Activated CD8-positive, alpha-beta T cell treated with anti-CD3 and anti-CD28 coated beads for 36 hours (primary cell): ENCODE measurements around the gene COG2. TPM values are rescaled to one million over a fixed set of nuclear protein-coding genes. Genes with fewer than 3 reads are reported as not detected.
"Not testable (repeated sequence)": the region's sequence is repeated elsewhere in the genome, so short reads cannot be mapped to it uniquely, and the experiment has no call there.

Source experiments
- ATAC-seq: fragments of 200-7000 bp; cut with Tn5 transposase; one replicate; pipeline ENCODE4 v1.10.0; 2021; ENCODE audit warnings: mild to moderate bottlenecking, moderate library complexity
- CTCF ChIA-PET: fragments of 350-600 bp; sonication (Branson Sonifier 250); formaldehyde crosslinking; loops from one replicate; lab custom pipeline; 2021; ENCODE audit warnings: antibody characterized with exemption; lab: Charles Lee
- POLR2A ChIA-PET: fragments of 350-600 bp; sonication (Branson Sonifier 250); formaldehyde crosslinking; loops from one replicate; lab custom pipeline; 2021; ENCODE audit warnings: antibody characterized with exemption; lab: Charles Lee
- DNase-seq: peaks from one replicate; pipeline ENCODE4 v3.0.0-alpha.2; 2020
- H3K27ac Mint-ChIP-seq: one replicate; pipeline ENCODE4 v1.8.0; 2021; ENCODE audit warnings: mild to moderate bottlenecking, mixed read lengths
- H3K27me3 Mint-ChIP-seq: one replicate; pipeline ENCODE4 v1.8.0; 2021; ENCODE audit warnings: mixed read lengths
- H3K36me3 Mint-ChIP-seq: one replicate; pipeline ENCODE4 v1.8.0; 2021; ENCODE audit warnings: low read depth, mixed read lengths
- H3K4me1 Mint-ChIP-seq: one replicate; pipeline ENCODE4 v1.8.0; 2021; ENCODE audit warnings: low read depth, mixed read lengths
- H3K4me3 Mint-ChIP-seq: one replicate; pipeline ENCODE4 v1.8.0; 2021; ENCODE audit warnings: mild to moderate bottlenecking, moderate library complexity, mixed read lengths
- H3K9me3 Mint-ChIP-seq: one replicate; pipeline ENCODE4 v1.8.0; 2021; ENCODE audit warnings: mixed read lengths
- intact Hi-C: fragments of 100-400 bp; cut with micrococcal nuclease; formaldehyde crosslinking; loops from one replicate; pipeline ENCODE4 v1.10.0; 2022
- total RNA-seq, 2 experiments: library from RNA; stranded (reverse); gene quantifications; one replicate each; pipeline ENCODE4 v1.2.3, GENCODE V29; 2021
- TF ChIP-seq, protein P1 (sequence below): fragments of 200-600 bp; IDR thresholded peaks from one replicate; pipeline ENCODE4 v1.8.0; 2022; ENCODE audit warnings: antibody characterized with exemption, mild to moderate bottlenecking

COG2 gene
- total RNA-seq, 2 experiments from 2014 or later = 26.1 to 27.6 TPM

DNA sequence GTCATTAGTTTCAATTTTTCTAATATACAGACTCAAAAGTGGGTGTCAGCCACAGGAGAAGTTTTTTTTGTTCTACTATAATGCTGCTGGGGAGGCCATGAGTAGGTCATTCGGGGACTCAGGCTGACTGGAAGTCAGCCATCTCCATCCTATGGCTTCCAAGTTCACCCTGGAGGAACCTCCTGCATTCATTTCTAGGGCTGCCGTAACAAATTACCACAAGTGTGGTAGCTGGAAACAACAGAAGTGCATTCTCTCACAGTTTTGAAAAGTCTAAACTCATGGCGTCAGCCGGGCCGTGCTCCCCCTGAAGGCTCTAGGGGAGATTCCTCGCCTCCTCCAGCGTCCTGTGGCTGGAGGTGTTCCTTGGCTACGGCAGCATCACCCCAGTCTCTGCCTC, 53.9 kb downstream of the COG2 start:
- Mint-ChIP-seq H3K27me3 (no peaks in the 10 kb centered on the region), H3K36me3 (peaks cover 17% of the 10 kb centered on the region), H3K4me3 (no peak overlapping the region), H3K27ac (no peak overlapping the region), H3K9me3 (no peaks in the 10 kb centered on the region), H3K4me1 (no peaks in the 10 kb centered on the region)
- CTCF ChIA-PET = interaction anchor here (2.1 kb wide), 1 partner anchor 54 kb away, joined by 4 read pairs; the partner anchor contains the start of gene COG2
- POLR2A ChIA-PET = no interaction called here
- intact Hi-C loops = no loop called here
- ATAC-seq = no peak
- no peak for DNase-seq
- TF ChIP-seq, protein P1, sequence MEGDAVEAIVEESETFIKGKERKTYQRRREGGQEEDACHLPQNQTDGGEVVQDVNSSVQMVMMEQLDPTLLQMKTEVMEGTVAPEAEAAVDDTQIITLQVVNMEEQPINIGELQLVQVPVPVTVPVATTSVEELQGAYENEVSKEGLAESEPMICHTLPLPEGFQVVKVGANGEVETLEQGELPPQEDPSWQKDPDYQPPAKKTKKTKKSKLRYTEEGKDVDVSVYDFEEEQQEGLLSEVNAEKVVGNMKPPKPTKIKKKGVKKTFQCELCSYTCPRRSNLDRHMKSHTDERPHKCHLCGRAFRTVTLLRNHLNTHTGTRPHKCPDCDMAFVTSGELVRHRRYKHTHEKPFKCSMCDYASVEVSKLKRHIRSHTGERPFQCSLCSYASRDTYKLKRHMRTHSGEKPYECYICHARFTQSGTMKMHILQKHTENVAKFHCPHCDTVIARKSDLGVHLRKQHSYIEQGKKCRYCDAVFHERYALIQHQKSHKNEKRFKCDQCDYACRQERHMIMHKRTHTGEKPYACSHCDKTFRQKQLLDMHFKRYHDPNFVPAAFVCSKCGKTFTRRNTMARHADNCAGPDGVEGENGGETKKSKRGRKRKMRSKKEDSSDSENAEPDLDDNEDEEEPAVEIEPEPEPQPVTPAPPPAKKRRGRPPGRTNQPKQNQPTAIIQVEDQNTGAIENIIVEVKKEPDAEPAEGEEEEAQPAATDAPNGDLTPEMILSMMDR = no peak

DNA sequence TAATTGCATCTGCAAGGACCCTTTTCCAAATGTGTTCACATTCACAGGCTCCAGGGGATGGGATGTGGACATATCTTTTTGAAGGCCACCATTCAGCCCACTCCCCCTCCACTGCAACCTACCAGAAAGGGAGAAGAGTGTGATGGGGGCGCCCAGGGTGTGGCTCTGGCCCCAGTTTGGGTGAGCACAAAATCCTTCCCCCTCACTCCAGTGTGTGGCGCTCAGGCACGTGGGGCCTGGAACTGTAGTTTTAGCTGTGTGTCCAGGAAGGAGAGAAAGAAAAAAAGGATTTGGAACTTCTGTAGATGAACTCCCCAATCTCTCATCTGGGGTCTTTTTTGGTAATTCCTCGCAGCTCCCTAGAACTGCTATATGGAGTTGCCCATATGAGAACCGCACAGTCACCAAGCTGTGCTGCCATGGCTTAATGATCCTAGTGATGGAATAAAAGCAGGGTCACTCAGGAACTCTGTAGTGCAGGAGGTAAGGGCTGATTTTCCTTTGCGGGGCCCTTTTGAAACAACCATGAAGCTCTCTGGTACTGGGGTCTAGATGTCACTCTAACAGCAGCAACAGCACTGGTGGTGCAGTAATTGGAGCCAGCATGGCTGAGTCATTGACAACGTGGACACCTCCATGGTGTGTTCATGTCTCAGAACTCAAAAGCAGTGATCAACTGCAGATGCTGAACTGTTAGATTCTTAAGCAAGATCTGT, 54.6 kb downstream of the COG2 start:
- no peak overlapping the region for H3K27ac Mint-ChIP-seq

DNA sequence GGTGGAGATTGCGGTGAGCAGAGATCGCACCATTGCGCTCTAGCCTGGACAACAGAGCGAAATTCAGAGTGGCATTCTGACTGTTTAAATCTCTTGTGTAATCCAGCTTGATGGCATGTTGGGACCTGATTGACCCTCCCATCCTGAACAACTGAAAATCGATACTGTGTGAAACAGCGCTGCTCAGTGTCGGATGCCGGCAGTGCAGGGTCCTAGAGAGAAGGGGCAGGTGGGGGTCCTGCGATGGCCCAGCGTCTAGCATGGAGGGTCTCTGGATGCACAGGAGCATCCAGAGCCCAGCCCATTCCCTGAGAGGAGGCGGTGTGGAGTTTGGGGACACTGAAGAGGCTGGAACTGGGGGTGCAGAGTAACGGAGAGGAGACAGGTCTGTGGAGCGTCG, 55.8 kb downstream of the COG2 start:
- Mint-ChIP-seq H3K27ac (no peak overlapping the region), H3K4me3 (no peak overlapping the region), H3K36me3 (peaks cover 5% of the 10 kb centered on the region), H3K4me1 (no peaks in the 10 kb centered on the region), H3K9me3 (no peaks in the 10 kb centered on the region), H3K27me3 (no peaks in the 10 kb centered on the region)
- TF ChIP-seq, protein P1 = no peak
- ATAC-seq (no peak), DNase-seq (no peak)
- POLR2A ChIA-PET = no interaction called here
- intact Hi-C loops = no loop called here
- CTCF ChIA-PET = no interaction called here

More for the DNA sequence above, 54.6 kb downstream of the COG2 start:
- TF ChIP-seq, protein P1 = no peak
- CTCF ChIA-PET = interaction anchor here (2.1 kb wide), 1 partner anchor 55 kb away, joined by 4 read pairs; the partner anchor contains the start of gene COG2
- H3K9me3 Mint-ChIP-seq = no peaks in the 10 kb centered on the region
- intact Hi-C loops = no loop called here
- DNase-seq (no peak), ATAC-seq (no peak)
- H3K27me3 Mint-ChIP-seq = no peaks in the 10 kb centered on the region
- POLR2A ChIA-PET = no interaction called here
- H3K4me3 Mint-ChIP-seq = no peak overlapping the region
- H3K36me3 Mint-ChIP-seq = peaks cover 11% of the 10 kb centered on the region
- no peaks in the 10 kb centered on the region for H3K4me1 Mint-ChIP-seq

DNA sequence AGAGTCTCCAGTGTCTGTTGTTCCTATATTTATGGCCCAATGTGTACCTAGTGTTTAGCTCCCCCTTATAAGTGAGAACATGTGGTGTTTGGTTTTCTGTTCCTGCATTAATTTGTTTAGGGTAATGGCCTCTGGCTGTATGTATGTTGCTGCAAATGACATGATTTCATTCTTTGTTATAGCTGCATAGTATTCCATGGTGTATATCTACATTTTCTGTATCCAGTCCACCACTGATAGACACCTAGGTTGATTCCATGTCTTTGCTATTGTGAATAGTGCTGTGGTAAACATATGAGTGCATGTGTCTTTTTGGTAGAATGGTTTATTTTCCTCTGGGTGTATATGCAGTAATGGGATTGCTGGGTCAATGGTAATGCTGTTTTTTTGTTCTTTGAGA, 56.7 kb downstream of the COG2 start:
- H3K9me3 Mint-ChIP-seq, H3K4me1 Mint-ChIP-seq, intact Hi-C loops, H3K4me3 Mint-ChIP-seq, H3K27ac Mint-ChIP-seq, CTCF ChIA-PET, ATAC-seq, DNase-seq, H3K27me3 Mint-ChIP-seq, H3K36me3 Mint-ChIP-seq: not testable (repeated sequence)
- POLR2A ChIA-PET = interaction anchor here (0.6 kb wide), 1 partner anchor 281 kb away, joined by 3 read pairs; no protein-coding TSS in a partner anchor

DNA sequence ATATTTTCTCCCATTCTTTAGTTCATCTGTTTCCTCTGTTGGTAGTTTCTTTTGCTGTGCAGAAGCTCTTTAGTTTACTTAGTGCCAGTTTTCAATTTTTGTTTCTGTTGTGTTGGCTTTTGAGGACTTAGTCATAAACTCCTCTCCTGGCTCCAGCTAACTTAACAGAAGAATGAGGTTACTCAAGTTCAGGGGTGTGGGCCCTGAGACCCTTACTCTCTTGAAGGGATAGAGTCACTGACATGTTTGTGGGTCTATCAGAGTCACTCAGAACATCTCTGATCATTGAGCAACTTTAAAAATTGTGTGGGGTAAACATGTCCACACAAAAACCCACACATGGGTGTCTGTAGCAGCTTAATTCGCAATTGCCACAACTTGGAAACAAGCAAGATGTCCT, 57.4 kb downstream of the COG2 start:
- Mint-ChIP-seq H3K4me1 (no peaks in the 10 kb centered on the region), H3K36me3 (no peaks in the 10 kb centered on the region), H3K4me3 (no peak overlapping the region), H3K27me3 (no peaks in the 10 kb centered on the region), H3K27ac (no peak overlapping the region), H3K9me3 (no peaks in the 10 kb centered on the region)
- DNase-seq = no peak
- no peak for ATAC-seq
- ChIA-PET CTCF (no interaction called here), POLR2A (interaction anchor here (0.6 kb wide), 1 partner anchor 282 kb away, joined by 3 read pairs; no protein-coding TSS in a partner anchor)
- intact Hi-C loops = no loop called here
- TF ChIP-seq, protein P1 = no peak
